ENCODE measurements around the gene ACSF2.

DNA sequence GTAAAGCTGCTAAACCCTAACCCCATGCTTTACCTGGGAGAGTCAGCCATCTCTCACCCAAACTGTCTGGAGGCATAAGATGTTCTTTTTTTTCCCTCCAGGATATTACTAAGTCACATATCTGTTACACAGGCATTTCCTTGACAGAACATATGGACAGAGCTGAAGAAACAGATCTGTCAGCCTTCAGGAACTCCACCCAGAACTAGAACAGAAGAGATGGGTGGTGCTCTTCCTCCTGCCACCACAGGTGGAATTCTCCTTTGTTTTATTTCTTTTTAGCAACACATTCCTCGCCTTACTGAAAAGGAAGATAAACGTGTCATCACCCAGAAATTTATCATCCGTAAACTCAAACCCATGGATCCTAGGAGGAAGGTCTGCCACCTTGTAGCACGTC, 91.0 kb downstream of the ACSF2 start:
- TF ChIP-seq POLR2A (IDR thresholded peaks at IDR 0.05) (no peak), CTCF (IDR thresholded peaks at IDR 0.05) (peak in 1 of 5 experiments; percentile 10), EP300 (IDR thresholded peaks at IDR 0.05; ENCODE audit: low read depth) (no peak), POLR2AphosphoS5 (IDR thresholded peaks at IDR 0.05) (no peak)
